Measurements from ENCODE around the gene GLS2. TPM values are rescaled to one million over a fixed set of nuclear protein-coding genes. Genes with fewer than 3 reads are reported as not detected.

GLS2 gene
- total and polyA plus RNA-seq, 2 donors (not counting 3 experiments of a cell fraction or from before 2014, with no cell fraction given): 0.04 to 0.33 TPM

DNA sequence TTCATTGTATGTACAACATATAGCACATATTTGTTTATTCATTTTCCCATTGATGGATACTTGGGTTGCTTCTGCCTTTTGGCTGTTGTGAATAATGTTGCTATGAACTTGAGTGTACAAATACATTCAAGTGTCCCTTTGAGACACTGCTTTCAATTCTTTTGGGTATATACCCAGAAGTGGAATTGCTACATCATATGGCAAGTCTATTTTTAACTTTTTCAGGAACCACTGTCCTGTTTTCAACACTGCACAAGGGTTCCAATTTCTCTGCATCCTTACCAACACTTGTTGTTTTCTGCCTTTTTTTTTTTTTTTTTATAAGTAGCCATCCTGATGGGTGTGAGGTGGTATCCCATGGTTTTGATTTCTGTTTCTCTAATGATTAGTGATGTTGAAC lies 49.6 kb upstream of the GLS2 start:
- no peak overlapping the region for H3K4me2 ChIP-seq (ENCODE audit: insufficient read depth, low read length)
- H3K4me1 ChIP-seq (ENCODE audit: control insufficient read depth, extremely low read depth, insufficient read depth, low read length): peaks cover 2% of the 10 kb centered on the region
- H4K20me1 ChIP-seq (replicated peaks; ENCODE audit: control insufficient read depth, extremely low read depth, insufficient read depth, low read length): peaks cover 7% of the 10 kb centered on the region
- no TSS peak for BruUV-seq (replicated peaks)
- dilution Hi-C loops (cut with MboI; ENCODE audit: extremely low pct_ligation_motif_present, low sequenced_read_pairs): no loop called here
- intact Hi-C loops (cut with micrococcal nuclease): no loop called here
- H3K9me3 ChIP-seq (replicated peaks; ENCODE audit: control insufficient read depth, insufficient read depth, low read length): no peaks in the 10 kb centered on the region
- TF ChIP-seq JUN (IDR thresholded peaks at IDR 0.05; ENCODE audit: borderline replicate concordance, insufficient read depth, insufficient read length, low read depth): no peak
- no peak for TF ChIP-seq POLR2AphosphoS5 (IDR thresholded peaks at IDR 0.05; ENCODE audit: insufficient read depth, low read depth, low read length)
- no peak for TF ChIP-seq FOS (IDR thresholded peaks at IDR 0.05; ENCODE audit: borderline replicate concordance, insufficient read depth, low read length)
- TF ChIP-seq POLR2A (IDR thresholded peaks at IDR 0.05; ENCODE audit: low read depth, low read length): no peak
- TF ChIP-seq GATA2 (IDR thresholded peaks at IDR 0.05; ENCODE audit: insufficient read depth, insufficient read length, low read depth, low read length): no peak
- H3K9me1 ChIP-seq (replicated peaks; ENCODE audit: control insufficient read depth, extremely low read depth, insufficient read depth, low read length): peaks cover 2% of the 10 kb centered on the region
- no peak overlapping the region for H3K27ac ChIP-seq (ENCODE audit: insufficient read depth, low read depth, low read length)
- POLR2A ChIA-PET: interaction anchor here (0.8 kb wide), 1 partner anchor 17 kb away, joined by 9 read pairs; no protein-coding TSS in a partner anchor
- FAIRE-seq: no peak
- no peak for DNase-seq (ENCODE audit: low read depth, low spot score)
- no peak overlapping the region for H2AFZ ChIP-seq (ENCODE audit: low read depth, low read length)
- no peak overlapping the region for H3K4me3 ChIP-seq (replicated peaks in 1 of 3; ENCODE audit: insufficient read depth in 1 of 3, low read depth in 1 of 3, low read length in 3 of 3)
- H3K9ac ChIP-seq (replicated peaks; ENCODE audit: extremely low read depth, insufficient read depth, low read length): no peak overlapping the region
- peaks cover 89% of the 10 kb centered on the region for H3K79me2 ChIP-seq (ENCODE audit: control insufficient read depth, insufficient read depth, low read length)
- H3K27me3 ChIP-seq (ENCODE audit: control insufficient read depth in 2 of 2, insufficient read depth in 2 of 2, low read length in 2 of 2): no peaks in the 10 kb centered on the region
- H3K36me3 ChIP-seq (ENCODE audit: control insufficient read depth in 2 of 2, extremely low read depth in 1 of 2, insufficient read depth in 2 of 2, low read length in 2 of 2): peaks cover 0 to 3% of the 10 kb centered on the region in 2 experiments
- CTCF ChIA-PET: no interaction called here

DNA sequence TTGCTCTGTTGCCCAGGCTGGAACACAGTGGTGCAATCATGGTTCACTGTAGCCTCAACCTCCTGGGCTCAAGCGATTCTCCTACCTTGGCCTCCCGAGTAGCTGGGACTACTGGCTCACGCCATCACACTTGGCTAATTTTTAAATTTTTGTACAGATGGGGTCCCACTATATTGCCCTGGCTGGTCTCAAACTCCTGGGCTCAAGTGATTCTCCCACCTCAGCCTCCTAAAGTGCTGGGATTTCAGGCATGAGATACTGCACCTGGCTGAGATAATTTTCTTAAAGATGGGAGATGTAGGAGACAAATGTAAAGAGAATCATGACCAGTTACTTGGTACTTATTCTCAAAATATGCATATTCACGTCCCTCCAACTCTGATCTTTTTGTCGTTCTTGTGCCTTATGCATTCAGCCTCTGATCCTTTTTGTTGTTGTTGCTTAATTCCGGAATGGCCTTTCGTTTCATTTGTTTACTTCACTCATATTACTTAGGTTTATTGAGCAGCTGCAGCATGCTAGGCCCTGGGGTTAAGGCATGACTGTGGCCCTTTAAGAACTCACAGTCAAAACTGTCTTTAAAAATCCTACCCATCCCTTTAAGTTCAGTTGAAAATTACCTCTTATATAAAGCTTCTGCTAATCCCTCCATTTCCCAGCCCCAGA lies 42.6 kb upstream of the GLS2 start:
- dilution Hi-C loops (cut with MboI; ENCODE audit: extremely low pct_ligation_motif_present, low sequenced_read_pairs) (no loop called here), intact Hi-C loops (cut with micrococcal nuclease) (no loop called here)
- Histone ChIP-seq H3K9me1 (replicated peaks; ENCODE audit: control insufficient read depth, extremely low read depth, insufficient read depth, low read length) (no peaks in the 10 kb centered on the region), H3K79me2 (ENCODE audit: control insufficient read depth, insufficient read depth, low read length) (peaks cover 87% of the 10 kb centered on the region), H3K9me3 (replicated peaks; ENCODE audit: control insufficient read depth, insufficient read depth, low read length) (no peaks in the 10 kb centered on the region), H3K36me3 (ENCODE audit: control insufficient read depth in 2 of 2, extremely low read depth in 1 of 2, insufficient read depth in 2 of 2, low read length in 2 of 2) (peaks cover 2% of the 10 kb centered on the region in 2 experiments), H4K20me1 (replicated peaks; ENCODE audit: control insufficient read depth, extremely low read depth, insufficient read depth, low read length) (peaks cover 2% of the 10 kb centered on the region), H3K27me3 (ENCODE audit: control insufficient read depth in 2 of 2, insufficient read depth in 2 of 2, low read length in 2 of 2) (no peaks in the 10 kb centered on the region), H3K9ac (replicated peaks; ENCODE audit: extremely low read depth, insufficient read depth, low read length) (no peak overlapping the region), H3K4me1 (ENCODE audit: control insufficient read depth, extremely low read depth, insufficient read depth, low read length) (peaks cover 24% of the 10 kb centered on the region), H3K4me2 (ENCODE audit: insufficient read depth, low read length) (no peak overlapping the region), H3K27ac (ENCODE audit: insufficient read depth, low read depth, low read length) (no peak overlapping the region), H3K4me3 (replicated peaks in 1 of 3; ENCODE audit: insufficient read depth in 1 of 3, low read depth in 1 of 3, low read length in 3 of 3) (no peak overlapping the region), H2AFZ (ENCODE audit: low read depth, low read length) (no peak overlapping the region)
- TF ChIP-seq GATA2 (IDR thresholded peaks at IDR 0.05; ENCODE audit: insufficient read depth, insufficient read length, low read depth, low read length) (no peak), POLR2A (IDR thresholded peaks at IDR 0.05; ENCODE audit: low read depth, low read length) (no peak), POLR2AphosphoS5 (IDR thresholded peaks at IDR 0.05; ENCODE audit: insufficient read depth, low read depth, low read length) (no peak), EZH2 (IDR thresholded peaks at IDR 0.05; ENCODE audit: borderline replicate concordance, low read depth, low read length, severe bottlenecking) (no peak), JUN (IDR thresholded peaks at IDR 0.05; ENCODE audit: borderline replicate concordance, insufficient read depth, insufficient read length, low read depth) (no peak), FOS (IDR thresholded peaks at IDR 0.05; ENCODE audit: borderline replicate concordance, insufficient read depth, low read length) (no peak), MYC (IDR thresholded peaks at IDR 0.05; ENCODE audit: low read depth, low read length) (no peak)
- TF ChIP-seq, protein P1, sequence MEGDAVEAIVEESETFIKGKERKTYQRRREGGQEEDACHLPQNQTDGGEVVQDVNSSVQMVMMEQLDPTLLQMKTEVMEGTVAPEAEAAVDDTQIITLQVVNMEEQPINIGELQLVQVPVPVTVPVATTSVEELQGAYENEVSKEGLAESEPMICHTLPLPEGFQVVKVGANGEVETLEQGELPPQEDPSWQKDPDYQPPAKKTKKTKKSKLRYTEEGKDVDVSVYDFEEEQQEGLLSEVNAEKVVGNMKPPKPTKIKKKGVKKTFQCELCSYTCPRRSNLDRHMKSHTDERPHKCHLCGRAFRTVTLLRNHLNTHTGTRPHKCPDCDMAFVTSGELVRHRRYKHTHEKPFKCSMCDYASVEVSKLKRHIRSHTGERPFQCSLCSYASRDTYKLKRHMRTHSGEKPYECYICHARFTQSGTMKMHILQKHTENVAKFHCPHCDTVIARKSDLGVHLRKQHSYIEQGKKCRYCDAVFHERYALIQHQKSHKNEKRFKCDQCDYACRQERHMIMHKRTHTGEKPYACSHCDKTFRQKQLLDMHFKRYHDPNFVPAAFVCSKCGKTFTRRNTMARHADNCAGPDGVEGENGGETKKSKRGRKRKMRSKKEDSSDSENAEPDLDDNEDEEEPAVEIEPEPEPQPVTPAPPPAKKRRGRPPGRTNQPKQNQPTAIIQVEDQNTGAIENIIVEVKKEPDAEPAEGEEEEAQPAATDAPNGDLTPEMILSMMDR (IDR thresholded peaks at IDR 0.05; ENCODE audit: extremely low read depth in 1 of 2, insufficient read depth in 1 of 2, low read depth in 1 of 2, low read length in 2 of 2): no peak
- TF ChIP-seq, protein P2, sequence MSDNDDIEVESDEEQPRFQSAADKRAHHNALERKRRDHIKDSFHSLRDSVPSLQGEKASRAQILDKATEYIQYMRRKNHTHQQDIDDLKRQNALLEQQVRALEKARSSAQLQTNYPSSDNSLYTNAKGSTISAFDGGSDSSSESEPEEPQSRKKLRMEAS (IDR thresholded peaks at IDR 0.05; ENCODE audit: insufficient read depth, insufficient read length): no peak
- ChIA-PET POLR2A (no interaction called here), CTCF (interaction anchor here (0.8 to 1.8 kb wide), 5 partner anchors 9 to 43 kb away, joined by 3 to 7 read pairs (median 5); partner anchors contain the start of gene RBMS2)
- FAIRE-seq (no peak), DNase-seq (ENCODE audit: low read depth, low spot score) (no peak)
- no TSS peak for BruUV-seq (replicated peaks)

Data from endothelial cell of umbilical vein (primary cell).